ENCODE data around the gene PLSCR3.

- TF ChIP-seq, protein P1, sequence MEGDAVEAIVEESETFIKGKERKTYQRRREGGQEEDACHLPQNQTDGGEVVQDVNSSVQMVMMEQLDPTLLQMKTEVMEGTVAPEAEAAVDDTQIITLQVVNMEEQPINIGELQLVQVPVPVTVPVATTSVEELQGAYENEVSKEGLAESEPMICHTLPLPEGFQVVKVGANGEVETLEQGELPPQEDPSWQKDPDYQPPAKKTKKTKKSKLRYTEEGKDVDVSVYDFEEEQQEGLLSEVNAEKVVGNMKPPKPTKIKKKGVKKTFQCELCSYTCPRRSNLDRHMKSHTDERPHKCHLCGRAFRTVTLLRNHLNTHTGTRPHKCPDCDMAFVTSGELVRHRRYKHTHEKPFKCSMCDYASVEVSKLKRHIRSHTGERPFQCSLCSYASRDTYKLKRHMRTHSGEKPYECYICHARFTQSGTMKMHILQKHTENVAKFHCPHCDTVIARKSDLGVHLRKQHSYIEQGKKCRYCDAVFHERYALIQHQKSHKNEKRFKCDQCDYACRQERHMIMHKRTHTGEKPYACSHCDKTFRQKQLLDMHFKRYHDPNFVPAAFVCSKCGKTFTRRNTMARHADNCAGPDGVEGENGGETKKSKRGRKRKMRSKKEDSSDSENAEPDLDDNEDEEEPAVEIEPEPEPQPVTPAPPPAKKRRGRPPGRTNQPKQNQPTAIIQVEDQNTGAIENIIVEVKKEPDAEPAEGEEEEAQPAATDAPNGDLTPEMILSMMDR (IDR thresholded peaks at IDR 0.05): no peak
- TF ChIP-seq, protein P2, sequence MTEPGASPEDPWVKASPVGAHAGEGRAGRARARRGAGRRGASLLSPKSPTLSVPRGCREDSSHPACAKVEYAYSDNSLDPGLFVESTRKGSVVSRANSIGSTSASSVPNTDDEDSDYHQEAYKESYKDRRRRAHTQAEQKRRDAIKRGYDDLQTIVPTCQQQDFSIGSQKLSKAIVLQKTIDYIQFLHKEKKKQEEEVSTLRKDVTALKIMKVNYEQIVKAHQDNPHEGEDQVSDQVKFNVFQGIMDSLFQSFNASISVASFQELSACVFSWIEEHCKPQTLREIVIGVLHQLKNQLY (CRISPR knock-in tag; IDR thresholded peaks at IDR 0.05): no peak
- no peak for TF ChIP-seq TEAD4 (CRISPR knock-in tag; IDR thresholded peaks at IDR 0.05)
- no peak for TF ChIP-seq CREM (CRISPR knock-in tag; IDR thresholded peaks at IDR 0.05)
- no peak for TF ChIP-seq USF2 (CRISPR knock-in tag; IDR thresholded peaks at IDR 0.05)
- no peak for TF ChIP-seq ATF2 (CRISPR knock-in tag; IDR thresholded peaks at IDR 0.05; ENCODE audit: borderline replicate concordance, low read depth)
- TF ChIP-seq RELA (CRISPR knock-in tag; IDR thresholded peaks at IDR 0.05; ENCODE audit: borderline replicate concordance): no peak
These were observed 19.1 kb upstream of the PLSCR3 start for GRCh38 chr17:7413346-7413985.

Measured in WTC11 (cell line).